ENCODE results near the gene STXBP3. TPM values are rescaled to one million over a fixed set of nuclear protein-coding genes. Genes with fewer than 3 reads are reported as not detected.

STXBP3 gene
- polyA plus RNA-seq, 1 donor from 2014 or later, result 29.6 TPM

GRCh38 chr1:108813326-108813725 lies 66.9 kb downstream of the STXBP3 start:
- no peak overlapping the region for H3K4me3 ChIP-seq (ENCODE audit: low read length)
- H3K9me2 ChIP-seq (ENCODE audit: insufficient read depth, low read length), result no peaks in the 10 kb centered on the region
- H3K27ac ChIP-seq (ENCODE audit: low read length), result no peak overlapping the region

DNA sequence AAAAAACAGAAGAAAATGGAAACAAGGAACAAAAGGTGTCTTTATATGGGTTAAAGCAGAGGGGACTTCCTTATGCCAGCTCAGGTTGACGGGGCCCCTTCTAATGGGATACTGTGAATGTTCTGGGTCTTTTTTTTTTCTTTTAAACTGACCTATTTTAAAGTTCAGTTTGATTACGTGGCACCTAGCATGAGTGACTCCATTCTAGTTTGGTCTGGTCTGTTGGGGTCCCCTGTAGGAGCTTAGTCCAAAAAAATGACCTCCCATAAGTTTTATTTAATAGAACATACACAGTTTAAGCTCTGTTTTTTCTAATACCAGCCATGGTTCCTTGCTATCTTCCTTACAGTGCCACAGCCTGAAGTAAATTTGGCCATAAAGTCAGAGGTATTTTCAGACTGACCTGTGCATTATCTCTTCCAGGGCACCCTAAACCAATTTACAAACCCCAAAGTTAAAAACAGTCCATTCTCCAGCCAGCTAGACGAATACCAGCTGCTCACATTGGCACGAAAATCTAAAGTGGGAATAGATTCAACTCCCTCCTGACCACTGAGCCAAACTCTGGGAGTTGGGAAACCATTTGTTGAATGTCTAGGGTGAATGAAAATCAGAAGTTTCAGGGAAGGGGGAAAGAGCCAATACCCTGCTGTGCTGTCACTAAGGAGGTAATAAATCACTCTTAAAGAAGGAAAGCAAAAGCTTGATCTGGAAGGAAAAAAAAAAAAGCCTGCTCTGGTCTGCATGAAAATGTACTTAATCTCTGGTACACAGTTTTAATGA lies 68.1 kb downstream of the STXBP3 start:
- H4K20me1 ChIP-seq (ENCODE audit: insufficient read depth), result no peaks in the 10 kb centered on the region

More at GRCh38 chr1:108813326-108813725, 66.9 kb downstream of the STXBP3 start:
- no peaks in the 10 kb centered on the region for H3F3A ChIP-seq (ENCODE audit: insufficient read depth, low read length, poor library complexity, severe bottlenecking)
- no peaks in the 10 kb centered on the region for H4K20me1 ChIP-seq (ENCODE audit: insufficient read depth)
- no peak overlapping the region for H3K4me2 ChIP-seq (ENCODE audit: low read length)
- no peak overlapping the region for H2AFZ ChIP-seq (ENCODE audit: low read depth, low read length)
- H3K36me3 ChIP-seq (ENCODE audit: insufficient read depth, low read length), result no peaks in the 10 kb centered on the region
- H3K9ac ChIP-seq (ENCODE audit: low read length), result no peak overlapping the region
- TF ChIP-seq EP300 (conservative IDR thresholded peaks at IDR 0.05; ENCODE audit: poor library complexity, severe bottlenecking), result no peak
- no peak for TF ChIP-seq SMC3 (conservative IDR thresholded peaks at IDR 0.05; ENCODE audit: poor library complexity)
- no peak for TF ChIP-seq EZH2 (IDR thresholded peaks at IDR 0.05; ENCODE audit: borderline replicate concordance, insufficient read depth, low read length, poor library complexity, severe bottlenecking)
- no peak for TF ChIP-seq MXI1 (conservative IDR thresholded peaks at IDR 0.05; ENCODE audit: poor library complexity, severe bottlenecking)
- TF ChIP-seq REST (IDR thresholded peaks at IDR 0.05; ENCODE audit: borderline replicate concordance), result no peak
- TF ChIP-seq POLR2AphosphoS5 (IDR thresholded peaks at IDR 0.05), result no peak
- TF ChIP-seq RAD21 (conservative IDR thresholded peaks at IDR 0.05), result no peak
- no peak for TF ChIP-seq TAF1 (IDR thresholded peaks at IDR 0.05; ENCODE audit: low read depth)
- H3K9me3 ChIP-seq (ENCODE audit: low read length), result no peaks in the 10 kb centered on the region
- no peaks in the 10 kb centered on the region for H3K27me3 ChIP-seq (ENCODE audit: insufficient read depth, low read depth, low read length)
- no peaks in the 10 kb centered on the region for H3K79me2 ChIP-seq (replicated peaks; ENCODE audit: insufficient read depth, low read length)

More for the DNA sequence above, 68.1 kb downstream of the STXBP3 start:
- H3K27me3 ChIP-seq (ENCODE audit: insufficient read depth, low read depth, low read length), result no peaks in the 10 kb centered on the region
- no peak overlapping the region for H3K4me2 ChIP-seq (ENCODE audit: low read length)
- no peaks in the 10 kb centered on the region for H3F3A ChIP-seq (ENCODE audit: insufficient read depth, low read length, poor library complexity, severe bottlenecking)
- H2AFZ ChIP-seq (ENCODE audit: low read depth, low read length), result no peak overlapping the region
- no peaks in the 10 kb centered on the region for H3K36me3 ChIP-seq (ENCODE audit: insufficient read depth, low read length)
- H3K9me2 ChIP-seq (ENCODE audit: insufficient read depth, low read length), result no peaks in the 10 kb centered on the region
- no peak overlapping the region for H3K4me3 ChIP-seq (ENCODE audit: low read length)
- H3K27ac ChIP-seq (ENCODE audit: low read length), result no peak overlapping the region
- H3K9ac ChIP-seq (ENCODE audit: low read length), result no peak overlapping the region
- TF ChIP-seq TAF1 (IDR thresholded peaks at IDR 0.05; ENCODE audit: low read depth) (no peak), MXI1 (conservative IDR thresholded peaks at IDR 0.05; ENCODE audit: poor library complexity, severe bottlenecking) (no peak), SMC3 (conservative IDR thresholded peaks at IDR 0.05; ENCODE audit: poor library complexity) (no peak), CTCF (IDR thresholded peaks at IDR 0.05; ENCODE audit: poor library complexity, severe bottlenecking) (no peak), EZH2 (IDR thresholded peaks at IDR 0.05; ENCODE audit: borderline replicate concordance, insufficient read depth, low read length, poor library complexity, severe bottlenecking) (no peak), EP300 (conservative IDR thresholded peaks at IDR 0.05; ENCODE audit: poor library complexity, severe bottlenecking) (no peak), POLR2AphosphoS5 (IDR thresholded peaks at IDR 0.05) (no peak), REST (IDR thresholded peaks at IDR 0.05; ENCODE audit: borderline replicate concordance) (no peak)
- H3K79me2 ChIP-seq (replicated peaks; ENCODE audit: insufficient read depth, low read length), result no peaks in the 10 kb centered on the region
- no peaks in the 10 kb centered on the region for H3K9me3 ChIP-seq (ENCODE audit: low read length)

All from neural cell (in vitro differentiated cells).